HS-5 (cell line): Measurements from ENCODE around the gene RPL9.
A peak's percentile ranks its signal among the peaks of the same experiment; 100 is the strongest.
"Not testable (repeated sequence)": the region's sequence is repeated elsewhere in the genome, so short reads cannot be mapped to it uniquely, and the experiment has no call there.

ENCODE experiments used
- DNase-seq: peaks from one replicate; pipeline ENCODE4 v3.0.0-alpha.2; 2012; ENCODE audit warnings: low read depth

RPL9 gene

DNA sequence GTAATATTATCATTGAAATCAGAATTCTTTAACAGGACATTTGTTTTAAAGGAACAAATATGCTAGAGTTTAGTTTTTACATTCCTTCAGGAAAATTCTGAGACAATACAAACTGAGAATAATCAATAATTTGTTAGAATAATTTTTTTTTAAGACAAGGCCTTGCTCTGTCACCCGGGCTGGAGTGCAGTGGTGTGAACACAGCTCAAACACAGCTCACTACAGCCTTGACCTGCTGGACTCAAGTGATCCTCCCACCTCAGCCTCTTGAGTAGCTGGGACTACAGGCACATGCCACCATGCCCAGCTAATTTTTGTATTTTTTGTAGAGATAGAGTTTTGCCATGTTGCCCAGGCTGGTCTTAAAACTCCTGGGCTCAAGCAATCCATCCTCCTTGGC lies 33.4 kb downstream of the RPL9 start:
- not testable (repeated sequence) for DNase-seq

GRCh38 chr4:39422247-39422646 lies 36.5 kb downstream of the RPL9 start:
- DNase-seq: no peak

- peak; percentile 0 for DNase-seq
These were observed 42.9 kb downstream of the RPL9 start for GRCh38 chr4:39415678-39416283.

- DNase-seq: not testable (repeated sequence)
These were observed 47.2 kb downstream of the RPL9 start for GRCh38 chr4:39411561-39411960.

DNA sequence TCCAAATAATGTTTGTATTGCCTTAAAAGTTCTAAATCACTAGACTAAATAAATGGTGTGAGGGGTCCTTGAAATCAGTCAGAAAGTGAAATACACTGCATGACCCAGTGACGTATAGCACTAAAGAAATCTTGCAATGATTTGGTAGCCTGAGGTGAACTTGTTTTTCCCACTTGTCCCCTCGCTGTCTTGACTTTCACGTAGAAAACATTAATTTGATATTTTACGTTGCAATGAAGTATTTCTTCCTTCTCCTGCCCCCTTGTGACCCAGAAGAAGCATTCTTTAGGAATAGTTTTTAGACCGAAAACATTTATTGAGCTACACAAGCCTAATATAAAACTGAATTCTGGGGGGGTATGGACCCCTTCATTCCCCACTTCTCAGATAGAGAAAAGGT lies 48.3 kb downstream of the RPL9 start:
- DNase-seq: no peak

DNA sequence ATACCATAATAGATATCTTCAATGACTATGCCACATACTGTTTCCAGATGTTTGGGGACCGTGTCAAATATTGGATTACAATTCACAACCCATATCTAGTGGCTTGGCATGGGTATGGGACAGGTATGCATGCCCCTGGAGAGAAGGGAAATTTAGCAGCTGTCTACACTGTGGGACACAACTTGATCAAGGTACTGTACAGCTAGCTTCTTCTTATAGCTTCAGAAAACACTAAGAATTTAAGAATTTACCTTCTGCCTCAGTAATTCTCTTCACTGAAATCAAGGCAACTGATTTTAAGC lies 51.2 kb downstream of the RPL9 start:
- no peak for DNase-seq

DNA sequence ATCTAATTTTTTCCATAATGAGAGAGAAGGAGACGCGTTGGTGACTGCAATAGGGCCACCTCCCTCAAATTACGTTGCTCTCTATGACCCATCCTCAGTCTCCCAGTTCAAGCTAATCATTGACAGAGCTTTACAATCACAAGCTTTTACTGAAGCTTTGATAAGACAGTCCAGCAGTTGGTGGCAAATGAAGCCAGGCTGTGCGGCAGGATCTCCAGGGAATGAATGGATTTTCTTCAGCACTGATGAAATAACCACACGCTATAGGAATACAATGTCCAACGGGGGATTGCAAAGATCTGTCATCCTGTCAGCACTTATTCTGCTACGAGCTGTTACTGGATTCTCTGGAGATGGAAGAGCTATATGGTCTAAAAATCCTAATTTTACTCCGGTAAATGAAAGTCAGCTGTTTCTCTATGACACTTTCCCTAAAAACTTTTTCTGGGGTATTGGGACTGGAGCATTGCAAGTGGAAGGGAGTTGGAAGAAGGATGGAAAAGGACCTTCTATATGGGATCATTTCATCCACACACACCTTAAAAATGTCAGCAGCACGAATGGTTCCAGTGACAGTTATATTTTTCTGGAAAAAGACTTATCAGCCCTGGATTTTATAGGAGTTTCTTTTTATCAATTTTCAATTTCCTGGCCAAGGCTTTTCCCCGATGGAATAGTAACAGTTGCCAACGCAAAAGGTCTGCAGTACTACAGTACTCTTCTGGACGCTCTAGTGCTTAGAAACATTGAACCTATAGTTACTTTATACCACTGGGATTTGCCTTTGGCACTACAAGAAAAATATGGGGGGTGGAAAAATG lies 51.7 kb downstream of the RPL9 start, which contains the start of gene KLB:
Gene KLB, plus strand, starts transcription at position 168 of the 821 bp plus-strand sequence. Its CDS starts 20 bp downstream, at position 188.
- no peak for DNase-seq
